ENCODE data around the gene CRX.

DNA sequence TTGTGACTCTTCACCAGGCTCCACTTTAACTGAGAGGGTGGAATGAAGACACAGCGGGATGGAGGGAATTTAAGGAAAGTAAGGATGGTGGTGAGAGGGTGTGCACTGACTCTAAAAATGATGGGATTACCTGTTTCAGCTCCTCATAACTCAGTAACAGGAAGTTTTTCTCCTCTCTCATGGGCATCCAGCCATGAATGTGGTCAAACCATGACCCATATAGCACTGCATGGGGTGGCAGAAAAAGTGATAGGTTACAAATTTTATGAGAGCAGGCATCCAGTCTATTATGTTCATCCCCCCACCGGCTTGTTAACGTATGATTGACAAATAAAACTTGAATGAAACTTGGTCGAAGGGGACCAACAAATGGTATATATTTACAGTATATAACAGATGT, 57.2 kb downstream of the CRX start:
- TF ChIP-seq POLR2AphosphoS5 (IDR thresholded peaks at IDR 0.05; ENCODE audit: insufficient read depth, low read depth, low read length) (no peak), CTCF (IDR thresholded peaks at IDR 0.05; ENCODE audit: extremely low read depth in 1 of 2, insufficient read depth in 1 of 2, low read depth in 1 of 2, low read length in 2 of 2) (no peak), POLR2A (IDR thresholded peaks at IDR 0.05; ENCODE audit: low read depth, low read length) (no peak), FOS (IDR thresholded peaks at IDR 0.05; ENCODE audit: borderline replicate concordance, insufficient read depth, low read length) (no peak), EZH2 (IDR thresholded peaks at IDR 0.05; ENCODE audit: borderline replicate concordance, low read depth, low read length, severe bottlenecking) (no peak), MAX (IDR thresholded peaks at IDR 0.05; ENCODE audit: insufficient read depth, insufficient read length) (no peak), JUN (IDR thresholded peaks at IDR 0.05; ENCODE audit: borderline replicate concordance, insufficient read depth, insufficient read length, low read depth) (no peak)
